Glutamatergic neuron (in vitro differentiated cells): ENCODE measurements around the gene OXNAD1. TPM values are rescaled to one million over a fixed set of nuclear protein-coding genes. Genes with fewer than 3 reads are reported as not detected.

Source experiments
- DNase-seq: peaks from one replicate; pipeline ENCODE4 v3.0.0; 2022
- H3K27ac Mint-ChIP-seq: one replicate; pipeline ENCODE4 v1.8.0; 2020; ENCODE audit warnings: mild to moderate bottlenecking, mixed read lengths, inconsistent platforms; ENCODE audit not compliant: unreplicated experiment
- H3K27me3 Mint-ChIP-seq: one replicate; pipeline ENCODE4 v1.8.0; 2020; ENCODE audit warnings: mild to moderate bottlenecking, moderate library complexity, mixed read lengths, inconsistent platforms; ENCODE audit not compliant: unreplicated experiment
- H3K36me3 Mint-ChIP-seq: one replicate; pipeline ENCODE4 v1.8.0; 2020; ENCODE audit warnings: mild to moderate bottlenecking, mixed read lengths, inconsistent platforms; ENCODE audit not compliant: unreplicated experiment
- H3K4me1 Mint-ChIP-seq: one replicate; pipeline ENCODE4 v1.8.0; 2020; ENCODE audit warnings: mild to moderate bottlenecking, low read depth, mixed read lengths, inconsistent platforms; ENCODE audit not compliant: unreplicated experiment
- H3K4me3 Mint-ChIP-seq: one replicate; pipeline ENCODE4 v1.8.0; 2020; ENCODE audit warnings: mild to moderate bottlenecking, mixed read lengths, inconsistent platforms; ENCODE audit not compliant: unreplicated experiment
- H3K9me3 Mint-ChIP-seq: one replicate; pipeline ENCODE4 v1.8.0; 2020; ENCODE audit warnings: mild to moderate bottlenecking, moderate library complexity, mixed read lengths, inconsistent platforms; ENCODE audit not compliant: unreplicated experiment
- total RNA-seq: library from RNA; stranded (reverse); fragmentation: NEBNext Ultra II Directional; extraction: Animal tissue kit (Norgen Biotek cat#: 25700); gene quantifications from one replicate; pipeline ENCODE4 v1.2.1, GENCODE V29; 2021; ENCODE audit not compliant: unreplicated experiment
- TF ChIP-seq, protein P1 (sequence below): fragments of 200-600 bp; sonication (generic); IDR thresholded peaks from one replicate; pipeline ENCODE4 v1.5.0; 2021; ENCODE audit not compliant: partially characterized antibody, unreplicated experiment

Gene OXNAD1
- total RNA-seq, 1 donor from 2014 or later: 14.6 TPM

- Mint-ChIP-seq H3K4me1 (peaks cover 11% of the 10 kb centered on the region), H3K9me3 (peaks cover 1% of the 10 kb centered on the region), H3K36me3 (no peaks in the 10 kb centered on the region), H3K27ac (no peak overlapping the region), H3K27me3 (peaks cover 4% of the 10 kb centered on the region), H3K4me3 (no peak overlapping the region)
- no peak for DNase-seq
- TF ChIP-seq, protein P1, sequence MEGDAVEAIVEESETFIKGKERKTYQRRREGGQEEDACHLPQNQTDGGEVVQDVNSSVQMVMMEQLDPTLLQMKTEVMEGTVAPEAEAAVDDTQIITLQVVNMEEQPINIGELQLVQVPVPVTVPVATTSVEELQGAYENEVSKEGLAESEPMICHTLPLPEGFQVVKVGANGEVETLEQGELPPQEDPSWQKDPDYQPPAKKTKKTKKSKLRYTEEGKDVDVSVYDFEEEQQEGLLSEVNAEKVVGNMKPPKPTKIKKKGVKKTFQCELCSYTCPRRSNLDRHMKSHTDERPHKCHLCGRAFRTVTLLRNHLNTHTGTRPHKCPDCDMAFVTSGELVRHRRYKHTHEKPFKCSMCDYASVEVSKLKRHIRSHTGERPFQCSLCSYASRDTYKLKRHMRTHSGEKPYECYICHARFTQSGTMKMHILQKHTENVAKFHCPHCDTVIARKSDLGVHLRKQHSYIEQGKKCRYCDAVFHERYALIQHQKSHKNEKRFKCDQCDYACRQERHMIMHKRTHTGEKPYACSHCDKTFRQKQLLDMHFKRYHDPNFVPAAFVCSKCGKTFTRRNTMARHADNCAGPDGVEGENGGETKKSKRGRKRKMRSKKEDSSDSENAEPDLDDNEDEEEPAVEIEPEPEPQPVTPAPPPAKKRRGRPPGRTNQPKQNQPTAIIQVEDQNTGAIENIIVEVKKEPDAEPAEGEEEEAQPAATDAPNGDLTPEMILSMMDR: no peak
These were observed 52.5 kb downstream of the OXNAD1 start for GRCh38 chr3:16317561-16317945.

DNA sequence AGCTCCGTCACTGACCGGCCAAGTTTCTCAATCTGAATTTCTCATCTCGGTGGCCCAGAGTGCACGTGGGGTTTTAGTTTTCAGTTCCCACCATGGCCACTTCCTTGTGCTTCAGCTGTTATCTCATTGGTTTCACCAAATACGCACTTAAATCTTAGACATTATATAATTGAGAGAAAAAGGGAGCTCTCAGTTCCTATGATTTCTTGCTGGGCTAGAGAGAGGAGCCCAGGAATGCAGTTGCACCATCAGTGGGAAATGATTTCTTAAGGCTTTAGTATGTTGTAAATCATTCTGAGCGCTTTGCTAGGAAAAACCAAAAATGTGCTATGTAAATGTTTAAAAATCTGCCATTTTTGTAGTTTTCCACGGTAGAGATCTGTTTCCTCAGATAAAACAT, 53.2 kb downstream of the OXNAD1 start:
- TF ChIP-seq, protein P1: no peak
- no peak for DNase-seq
- H3K27ac Mint-ChIP-seq: no peak overlapping the region
- H3K36me3 Mint-ChIP-seq: no peaks in the 10 kb centered on the region
- H3K4me1 Mint-ChIP-seq: peaks cover 11% of the 10 kb centered on the region
- H3K27me3 Mint-ChIP-seq: peaks cover 4% of the 10 kb centered on the region
- H3K4me3 Mint-ChIP-seq: no peak overlapping the region
- peaks cover 1% of the 10 kb centered on the region for H3K9me3 Mint-ChIP-seq

GRCh38 chr3:16319307-16319706, 54.3 kb downstream of the OXNAD1 start:
- H3K4me1 Mint-ChIP-seq: peaks cover 11% of the 10 kb centered on the region

DNA sequence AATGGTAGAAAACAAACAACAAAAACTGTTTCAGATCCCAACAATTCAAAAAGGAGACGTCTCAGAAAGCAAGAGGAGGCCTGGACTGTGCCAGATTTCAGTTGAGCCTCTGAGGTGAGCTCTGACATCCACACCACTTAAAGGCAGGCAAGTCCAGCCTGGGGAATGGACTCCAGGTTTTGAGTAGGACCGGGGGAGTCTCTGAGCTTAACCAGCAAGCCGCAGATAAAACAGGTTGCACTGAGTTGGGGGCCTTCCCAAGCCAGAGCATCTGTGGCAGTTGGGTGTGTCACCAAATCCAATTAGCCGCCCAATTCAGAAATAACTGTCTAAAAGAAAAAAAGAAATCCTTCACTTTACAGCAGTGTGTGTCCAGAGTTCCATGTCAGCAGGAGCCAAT, 54.7 kb downstream of the OXNAD1 start:
- TF ChIP-seq, protein P1: no peak
- H3K27ac Mint-ChIP-seq: no peak overlapping the region
- no peak overlapping the region for H3K4me3 Mint-ChIP-seq

More at GRCh38 chr3:16319307-16319706, 54.3 kb downstream of the OXNAD1 start:
- Mint-ChIP-seq H3K36me3 (no peaks in the 10 kb centered on the region), H3K9me3 (peaks cover 1% of the 10 kb centered on the region), H3K4me3 (no peak overlapping the region), H3K27ac (no peak overlapping the region), H3K27me3 (peaks cover 4% of the 10 kb centered on the region)
- TF ChIP-seq, protein P1: peak; percentile 29
- no peak for DNase-seq

GRCh38 chr3:16320711-16321110, 55.7 kb downstream of the OXNAD1 start:
- peaks cover 11% of the 10 kb centered on the region for H3K4me1 Mint-ChIP-seq
- peaks cover 4% of the 10 kb centered on the region for H3K27me3 Mint-ChIP-seq
- peaks cover 1% of the 10 kb centered on the region for H3K9me3 Mint-ChIP-seq
- TF ChIP-seq, protein P1: no peak
- DNase-seq: no peak
- no peak overlapping the region for H3K4me3 Mint-ChIP-seq
- no peaks in the 10 kb centered on the region for H3K36me3 Mint-ChIP-seq
- no peak overlapping the region for H3K27ac Mint-ChIP-seq

More for the DNA sequence above, 54.7 kb downstream of the OXNAD1 start:
- peaks cover 11% of the 10 kb centered on the region for H3K4me1 Mint-ChIP-seq
- no peak for DNase-seq
- peaks cover 4% of the 10 kb centered on the region for H3K27me3 Mint-ChIP-seq
- peaks cover 1% of the 10 kb centered on the region for H3K9me3 Mint-ChIP-seq
- no peaks in the 10 kb centered on the region for H3K36me3 Mint-ChIP-seq
